Measurements from ENCODE around the gene PLEKHJ1. TPM values are rescaled to one million over a fixed set of nuclear protein-coding genes. Genes with fewer than 3 reads are reported as not detected.

Gene PLEKHJ1
- total and polyA plus RNA-seq, 8 donors: 34.3 to 101 (median 43.7) TPM

DNA sequence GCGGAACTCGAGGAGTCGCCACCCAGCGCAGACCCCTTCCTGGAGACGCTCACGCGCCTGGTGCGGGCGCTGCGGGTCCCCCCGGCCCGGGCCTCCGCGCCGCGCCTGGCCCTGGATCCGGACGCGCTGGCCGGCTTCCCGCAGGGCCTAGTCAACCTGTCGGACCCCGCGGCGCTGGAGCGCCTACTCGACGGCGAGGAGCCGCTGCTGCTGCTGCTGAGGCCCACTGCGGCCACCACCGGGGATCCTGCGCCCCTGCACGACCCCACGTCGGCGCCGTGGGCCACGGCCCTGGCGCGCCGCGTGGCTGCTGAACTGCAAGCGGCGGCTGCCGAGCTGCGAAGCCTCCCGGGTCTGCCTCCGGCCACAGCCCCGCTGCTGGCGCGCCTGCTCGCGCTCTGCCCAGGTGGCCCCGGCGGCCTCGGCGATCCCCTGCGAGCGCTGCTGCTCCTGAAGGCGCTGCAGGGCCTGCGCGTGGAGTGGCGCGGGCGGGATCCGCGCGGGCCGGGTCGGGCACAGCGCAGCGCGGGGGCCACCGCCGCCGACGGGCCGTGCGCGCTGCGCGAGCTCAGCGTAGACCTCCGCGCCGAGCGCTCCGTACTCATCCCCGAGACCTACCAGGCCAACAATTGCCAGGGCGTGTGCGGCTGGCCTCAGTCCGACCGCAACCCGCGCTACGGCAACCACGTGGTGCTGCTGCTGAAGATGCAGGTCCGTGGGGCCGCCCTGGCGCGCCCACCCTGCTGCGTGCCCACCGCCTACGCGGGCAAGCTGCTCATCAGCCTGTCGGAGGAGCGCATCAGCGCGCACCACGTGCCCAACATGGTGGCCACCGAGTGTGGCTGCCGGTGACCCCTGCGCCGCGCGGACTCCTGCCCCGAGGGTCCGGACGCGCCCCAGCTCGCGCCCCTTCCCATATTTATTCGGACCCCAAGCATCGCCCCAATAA, 15.3 kb upstream of the PLEKHJ1 start:
- Histone ChIP-seq H3K27ac (no peak overlapping the region), H3K9me3 (no peaks in the 10 kb centered on the region), H3K36me3 (peaks cover 0 to 12% (median 12%) of the 10 kb centered on the region in 3 donors), H3K27me3 (peaks cover 0 to 6% (median 0%) of the 10 kb centered on the region in 4 donors), H3K4me3 (peak overlapping the region in 1 of 4 donors; percentile 25), H3K4me1 (no peaks in the 10 kb centered on the region)
- peak in 3 of 6 donors; percentile 26 to 68 (median 64) for DNase-seq
- WGBS, 2 donors: 13 to 20% methylated on average over 103 to 125 of the region's 125 CpGs
- FAIRE-seq: no peak
- intact Hi-C loops (cut with DNase I): no loop called here
- ATAC-seq: peak in 1 of 4 donors; percentile 1
- no peak for TF ChIP-seq CTCF (IDR thresholded peaks at IDR 0.05)

- FAIRE-seq: no peak
- no peaks in the 10 kb centered on the region for H3K4me1 ChIP-seq
- H3K27me3 ChIP-seq: peaks cover 0 to 6% (median 0%) of the 10 kb centered on the region in 4 donors
Observed at GRCh38 chr19:2250766-2251105, 14.6 kb upstream of the PLEKHJ1 start.

GRCh38 chr19:2249880-2250765, 14.0 kb upstream of the PLEKHJ1 start:
- H3K9me3 ChIP-seq: no peaks in the 10 kb centered on the region
- peaks cover 0 to 25% (median 25%) of the 10 kb centered on the region in 3 donors for H3K36me3 ChIP-seq
- H3K4me3 ChIP-seq: no peak overlapping the region
- intact Hi-C loops (cut with DNase I): no loop called here
- DNase-seq (peak in 3 of 6 donors; percentile 39 to 81 (median 58)), ATAC-seq (peak in 2 of 4 donors; percentile 3 to 16), FAIRE-seq (no peak)
- peaks cover 0 to 6% (median 0%) of the 10 kb centered on the region in 4 donors for H3K27me3 ChIP-seq
- no peak for TF ChIP-seq CTCF (IDR thresholded peaks at IDR 0.05)
- H3K4me1 ChIP-seq: no peaks in the 10 kb centered on the region
- WGBS, 2 donors: 25 to 30% methylated on average over 42 to 43 of the region's 43 CpGs
- H3K27ac ChIP-seq: no peak overlapping the region

More at GRCh38 chr19:2250766-2251105, 14.6 kb upstream of the PLEKHJ1 start:
- peaks cover 0 to 19% (median 19%) of the 10 kb centered on the region in 3 donors for H3K36me3 ChIP-seq
- WGBS, 2 donors: 12 to 17% methylated on average over 37 to 40 of the region's 40 CpGs
- H3K4me3 ChIP-seq: peak overlapping the region in 1 of 4 donors; percentile 25
- no peaks in the 10 kb centered on the region for H3K9me3 ChIP-seq
- TF ChIP-seq CTCF (IDR thresholded peaks at IDR 0.05): no peak
- ATAC-seq (peak in 1 of 4 donors; percentile 3), DNase-seq (peak in 2 of 6 donors; percentile 15 to 77)
- intact Hi-C loops (cut with DNase I): no loop called here
- no peak overlapping the region for H3K27ac ChIP-seq

- H3K4me1 ChIP-seq: no peaks in the 10 kb centered on the region
- intact Hi-C loops (cut with DNase I): no loop called here
- no peak within 1 kb of the TSS for H3K4me3 ChIP-seq
Observed at GRCh38 chr19:2249010-2249866, 13.1 kb upstream of the PLEKHJ1 start, which contains the start of gene AMH. Gene AMH (plus strand): TSS chr19:2249323. CDS start chr19:2249333, 10 bp downstream.

More at GRCh38 chr19:2249010-2249866, 13.1 kb upstream of the PLEKHJ1 start, which contains the start of gene AMH:
- Histone ChIP-seq H3K36me3 (peaks cover 4 to 34% (median 34%) of the 10 kb centered on the region in 3 donors), H3K9me3 (no peaks in the 10 kb centered on the region), H3K27ac (no peak within 1 kb of the TSS), H3K27me3 (peaks cover 0 to 6% (median 0%) of the 10 kb centered on the region in 4 donors)
- no peak for FAIRE-seq
- peak in 3 of 6 donors; percentile 40 to 77 (median 57) for DNase-seq
- WGBS, 2 donors: 68 to 70% methylated on average over 18 to 27 of the region's 27 CpGs
- peak in 1 of 4 donors; percentile 2 for ATAC-seq
- TF ChIP-seq CTCF (IDR thresholded peaks at IDR 0.05): no peak

All from pancreas (tissue), 10 donors.